ENCODE measurements around the gene PRSS53.
"Not testable (repeated sequence)": the region's sequence is repeated elsewhere in the genome, so short reads cannot be mapped to it uniquely, and the experiment has no call there.

PRSS53 gene

GRCh38 chr16:31088459-31089183, at the start of gene PRSS53:
TSS of gene PRSS53 (minus strand) at chr16:31088943. CDS start at chr16:31088809, 134 bp downstream.
- DNase-seq = no peak

GRCh38 chr16:31136822-31137499, 48.2 kb upstream of the PRSS53 start:
- not testable (repeated sequence) for DNase-seq

- DNase-seq = no peak
Measured at GRCh38 chr16:31136287-31136662, 47.5 kb upstream of the PRSS53 start.

- DNase-seq = no peak
Measured at GRCh38 chr16:31135535-31136286, 47.0 kb upstream of the PRSS53 start, which contains the start of gene PRSS8. TSS of gene PRSS8 (minus strand) at chr16:31135727. CDS start at chr16:31135498, 229 bp downstream.

- no peak for DNase-seq
Measured at GRCh38 chr16:31134625-31135534, 46.1 kb upstream of the PRSS53 start.

- DNase-seq = peak in 1 of 2 donors; percentile 33
Measured at GRCh38 chr16:31134091-31134571, 45.4 kb upstream of the PRSS53 start.

GRCh38 chr16:31133046-31133501, 44.3 kb upstream of the PRSS53 start:
- no peak for DNase-seq

GRCh38 chr16:31132303-31132979, 43.7 kb upstream of the PRSS53 start:
- DNase-seq = no peak

GRCh38 chr16:31131841-31132271, 43.1 kb upstream of the PRSS53 start:
- no peak for DNase-seq

GRCh38 chr16:31131416-31131815, 42.7 kb upstream of the PRSS53 start:
- DNase-seq = no peak

- DNase-seq = no peak
Measured at GRCh38 chr16:31130899-31131298, 42.2 kb upstream of the PRSS53 start.

GRCh38 chr16:31130336-31130891, 41.7 kb upstream of the PRSS53 start:
- DNase-seq = peak in 1 of 2 donors; percentile 51

GRCh38 chr16:31129568-31130335, 41.0 kb upstream of the PRSS53 start:
- DNase-seq = peak; percentile 69 to 78

GRCh38 chr16:31128711-31129567, 40.2 kb upstream of the PRSS53 start:
- DNase-seq = peak; percentile 78 to 87

- no peak for DNase-seq
Measured at GRCh38 chr16:31127182-31127581, 38.4 kb upstream of the PRSS53 start.

GRCh38 chr16:31125844-31126243, 37.1 kb upstream of the PRSS53 start:
- DNase-seq = no peak

- DNase-seq = no peak
Measured at GRCh38 chr16:31120129-31120528, 31.4 kb upstream of the PRSS53 start.

GRCh38 chr16:31118223-31119155, 29.7 kb upstream of the PRSS53 start:
- peak; percentile 86 to 96 for DNase-seq
